NT2/D1 (cell line): ENCODE results near the gene PGGHG.
"Not testable (repeated sequence)": the region's sequence is repeated elsewhere in the genome, so short reads cannot be mapped to it uniquely, and the experiment has no call there.

ENCODE experiments used
- YY1 ChIP-seq: IDR thresholded peaks from 2 replicates; pipeline ENCODE4 v1.6.1; 2011; ENCODE audit not compliant: insufficient read length, insufficient read depth
- ZNF274 ChIP-seq: IDR thresholded peaks from 2 replicates; pipeline ENCODE4 v1.6.1; 2011; ENCODE audit warnings: mild to moderate bottlenecking, low read depth, low read length

- TF ChIP-seq YY1, ZNF274: not testable (repeated sequence)
These were observed 31.0 kb downstream of the PGGHG start for GRCh38 chr11:319888-320273.
